Uterus (tissue), 2 donors: ENCODE measurements around the gene INTS1.

Experiments
- POLR2A ChIP-seq, 2 donors: fragments of 450-650 bp; IDR thresholded peaks; one replicate each; pipeline ENCODE4 v1.6.1; 2016; ENCODE audit warnings: antibody characterized with exemption in 2 of 2, mild to moderate bottlenecking in 1 of 2, moderate library complexity in 1 of 2
- TF ChIP-seq, protein P1 (sequence below), 4 experiments: fragments of 200-600 bp in 2 of 4; fragments of 450-650 bp in 2 of 4; sonication (generic) in 2 of 4; IDR thresholded peaks; one replicate each; pipeline ENCODE4 v1.5.1; 2016 to 2019; ENCODE audit warnings: antibody characterized with exemption in 4 of 4, mild to moderate bottlenecking in 2 of 4, moderate library complexity in 1 of 4

DNA sequence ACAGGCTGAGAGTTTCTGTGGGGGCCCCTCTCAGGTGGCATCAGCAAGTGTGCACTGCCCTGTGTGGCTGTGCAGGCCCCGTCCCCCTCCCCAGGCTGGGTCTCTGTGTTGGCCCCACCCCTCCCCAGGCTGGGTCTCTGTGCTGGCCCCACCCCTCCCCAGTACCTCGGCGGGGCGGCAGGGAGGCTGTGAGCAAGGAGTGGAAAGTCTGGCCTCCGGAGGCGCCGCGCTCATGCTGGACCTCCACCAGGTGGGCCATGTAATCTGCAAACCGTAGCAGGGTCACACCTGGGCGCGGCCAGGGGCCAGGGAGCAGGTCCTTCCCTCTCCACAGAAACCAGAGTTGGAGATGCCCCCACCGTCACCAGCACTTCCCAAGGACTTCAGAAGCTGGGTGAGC lies 23.5 kb downstream of the INTS1 start:
- no peak for TF ChIP-seq POLR2A (IDR thresholded peaks at IDR 0.05)
- TF ChIP-seq, protein P1, sequence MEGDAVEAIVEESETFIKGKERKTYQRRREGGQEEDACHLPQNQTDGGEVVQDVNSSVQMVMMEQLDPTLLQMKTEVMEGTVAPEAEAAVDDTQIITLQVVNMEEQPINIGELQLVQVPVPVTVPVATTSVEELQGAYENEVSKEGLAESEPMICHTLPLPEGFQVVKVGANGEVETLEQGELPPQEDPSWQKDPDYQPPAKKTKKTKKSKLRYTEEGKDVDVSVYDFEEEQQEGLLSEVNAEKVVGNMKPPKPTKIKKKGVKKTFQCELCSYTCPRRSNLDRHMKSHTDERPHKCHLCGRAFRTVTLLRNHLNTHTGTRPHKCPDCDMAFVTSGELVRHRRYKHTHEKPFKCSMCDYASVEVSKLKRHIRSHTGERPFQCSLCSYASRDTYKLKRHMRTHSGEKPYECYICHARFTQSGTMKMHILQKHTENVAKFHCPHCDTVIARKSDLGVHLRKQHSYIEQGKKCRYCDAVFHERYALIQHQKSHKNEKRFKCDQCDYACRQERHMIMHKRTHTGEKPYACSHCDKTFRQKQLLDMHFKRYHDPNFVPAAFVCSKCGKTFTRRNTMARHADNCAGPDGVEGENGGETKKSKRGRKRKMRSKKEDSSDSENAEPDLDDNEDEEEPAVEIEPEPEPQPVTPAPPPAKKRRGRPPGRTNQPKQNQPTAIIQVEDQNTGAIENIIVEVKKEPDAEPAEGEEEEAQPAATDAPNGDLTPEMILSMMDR (IDR thresholded peaks at IDR 0.05), result no peak
